T-helper 2 cell treated with Interferon-gamma antibody and Interleukin-4, amounts not matched to agents 100 ng/mL and 5 ng/mL, for 36 hours (primary cell): ENCODE results near the gene NOXA1. TPM values are rescaled to one million over a fixed set of nuclear protein-coding genes. Genes with fewer than 3 reads are reported as not detected.

ENCODE experiments used
- intact Hi-C: fragments of 100-400 bp; cut with micrococcal nuclease; formaldehyde crosslinking; loops from one replicate; pipeline ENCODE4 v1.15.1; 2023
- total RNA-seq: library from RNA; stranded (reverse); gene quantifications from 2 replicates; pipeline ENCODE4 v1.2.3, GENCODE V29; 2022

NOXA1 gene
- total RNA-seq, 1 donor from 2014 or later, result 0.98 TPM

GRCh38 chr9:137479892-137480685 is 56.9 kb downstream of the NOXA1 start:
- intact Hi-C loops, result no loop called here

GRCh38 chr9:137480686-137481683 is 57.8 kb downstream of the NOXA1 start:
- intact Hi-C loops, result no loop called here

GRCh38 chr9:137482094-137482781 is 59.0 kb downstream of the NOXA1 start:
- intact Hi-C loops, result no loop called here

Other genes with a start within 250 kb of the NOXA1 start
- gene ANAPC2, start 234.8 kb upstream of the NOXA1 start, total RNA-seq, result 68.8 and 69.6 TPM in 2 replicates
- gene SSNA1, start 234.7 kb upstream of the NOXA1 start, total RNA-seq, result 86.5 and 88.3 TPM in 2 replicates
- 9.6 and 10.9 TPM in 2 replicates for gene TPRN, start 222.7 kb upstream of the NOXA1 start, total RNA-seq
- 28.2 and 30.8 TPM in 2 replicates for gene TMEM203, start 217.7 kb upstream of the NOXA1 start, total RNA-seq
- gene NDOR1, start 217.7 kb upstream of the NOXA1 start, total RNA-seq, result 38.6 and 42.1 TPM in 2 replicates
- gene RNF208, start 201.2 kb upstream of the NOXA1 start, total RNA-seq, result 3.3 and 3.8 TPM in 2 replicates
- gene CYSRT1, start 198.2 kb upstream of the NOXA1 start, total RNA-seq, result 0.23 and 0.27 TPM in 2 replicates
- 0.14 TPM in 1 of 2 replicates, not detected in the other for gene RNF224, start 195.9 kb upstream of the NOXA1 start, total RNA-seq
- gene SLC34A3, start 192.5 kb upstream of the NOXA1 start, total RNA-seq, result not detected in 2 replicates
- gene TUBB4B, start 182.1 kb upstream of the NOXA1 start, total RNA-seq, result 365 and 372 TPM in 2 replicates
- gene STPG3, start 172.1 kb upstream of the NOXA1 start, total RNA-seq, result not detected in 2 replicates
- gene NELFB, start 168.1 kb upstream of the NOXA1 start, total RNA-seq, result 65.9 and 67.2 TPM in 2 replicates
- 17.4 and 17.5 TPM in 2 replicates for gene TOR4A, start 145.7 kb upstream of the NOXA1 start, total RNA-seq
- gene NRARP, start 121.1 kb upstream of the NOXA1 start, total RNA-seq, result 1.5 and 1.7 TPM in 2 replicates
- gene EXD3, start 231 bp upstream of the NOXA1 start, total RNA-seq, result 8.2 and 9.6 TPM in 2 replicates
- gene ENTPD8, start 18.0 kb downstream of the NOXA1 start, total RNA-seq, result not detected in 2 replicates
- 50.6 and 51.5 TPM in 2 replicates for gene NSMF, start 35.9 kb downstream of the NOXA1 start, total RNA-seq
- 3.0 and 3.3 TPM in 2 replicates for gene PNPLA7, start 127.0 kb downstream of the NOXA1 start, total RNA-seq
- 39.2 and 42.4 TPM in 2 replicates for gene MRPL41, start 128.5 kb downstream of the NOXA1 start, total RNA-seq
- 39.4 and 40.9 TPM in 2 replicates for gene DPH7, start 155.5 kb downstream of the NOXA1 start, total RNA-seq
- gene ZMYND19, start 167.1 kb downstream of the NOXA1 start, total RNA-seq, result 40.1 and 42.6 TPM in 2 replicates
- gene ARRDC1, start 182.3 kb downstream of the NOXA1 start, total RNA-seq, result 67.4 and 72.5 TPM in 2 replicates
- gene EHMT1, start 195.6 kb downstream of the NOXA1 start, total RNA-seq, result 95.9 and 106 TPM in 2 replicates